Keratinocyte (primary cell): Measurements from ENCODE around the gene DEFB123. TPM values are rescaled to one million over a fixed set of nuclear protein-coding genes. Genes with fewer than 3 reads are reported as not detected.

ENCODE experiments used
- DNase-seq: peaks from one replicate; pipeline ENCODE4 v3.0.0-alpha.2; 2011; ENCODE audit warnings: low read depth, missing footprints, low spot score
- FAIRE-seq: peaks from 2 replicates; lab custom pipeline; 2011; peaks lifted over from hg19 to GRCh38; lab: Jason Lieb, UNC
- H2AFZ ChIP-seq: 2 replicates; pipeline ENCODE4 v1.6.0; 2012; ENCODE audit warnings: low read length, control low read depth, inconsistent platforms; ENCODE audit not compliant: control insufficient read depth
- H3K27ac ChIP-seq: 2 replicates; pipeline ENCODE4 v1.5.1; 2011; ENCODE audit warnings: low read length; ENCODE audit not compliant: control insufficient read depth, insufficient read depth
- H3K27me3 ChIP-seq: 3 replicates; pipeline ENCODE4 v1.6.0; 2011; ENCODE audit warnings: low read length; ENCODE audit not compliant: control insufficient read depth, insufficient read depth; ENCODE audit errors: extremely low read depth
- H3K36me3 ChIP-seq, 2 experiments: 2 replicates in 1 of 2; 3 replicates in 1 of 2; pipeline ENCODE4 v1.5.1; 2011; ENCODE audit warnings: low read length in 2 of 2, mild to moderate bottlenecking in 1 of 2; ENCODE audit not compliant: control insufficient read depth in 2 of 2, insufficient read depth in 2 of 2; ENCODE audit errors: extremely low read depth in 1 of 2
- H3K4me1 ChIP-seq: 3 replicates; pipeline ENCODE4 v1.5.1; 2011; ENCODE audit warnings: low read length; ENCODE audit not compliant: control insufficient read depth, insufficient read depth; ENCODE audit errors: extremely low read depth
- H3K4me2 ChIP-seq: 3 replicates; pipeline ENCODE4 v1.6.0; 2011; ENCODE audit warnings: low read depth, low read length; ENCODE audit not compliant: control insufficient read depth, insufficient read depth; ENCODE audit errors: extremely low read depth
- H3K4me3 ChIP-seq, 3 experiments: fragments of 200-600 bp in 1 of 3; sonication (generic) in 1 of 3; 2 replicates in 2 of 3; 3 replicates in 1 of 3; pipeline ENCODE4 v1.5.1; 2011 to 2016; ENCODE audit warnings: low read length in 3 of 3, mild to moderate bottlenecking in 3 of 3, control low read depth in 2 of 3, inconsistent platforms in 1 of 3, low read depth in 1 of 3, mixed read lengths in 1 of 3, mixed run types in 1 of 3, moderate library complexity in 1 of 3; ENCODE audit not compliant: control insufficient read depth in 2 of 3, insufficient read depth in 2 of 3; ENCODE audit errors: extremely low read depth in 1 of 3
- H3K79me2 ChIP-seq: 2 replicates; pipeline ENCODE4 v1.6.0; 2012; ENCODE audit warnings: low read length; ENCODE audit not compliant: control insufficient read depth, insufficient read depth
- H3K9ac ChIP-seq: 3 replicates; pipeline ENCODE4 v1.6.0; 2011; ENCODE audit warnings: low read length; ENCODE audit not compliant: control insufficient read depth, insufficient read depth; ENCODE audit errors: extremely low read depth
- H3K9me1 ChIP-seq: 3 replicates; pipeline ENCODE4 v1.6.0; 2011; ENCODE audit warnings: low read length; ENCODE audit not compliant: control insufficient read depth, insufficient read depth; ENCODE audit errors: extremely low read depth
- H3K9me3 ChIP-seq: 2 replicates; pipeline ENCODE4 v1.5.1; 2012; ENCODE audit warnings: low read depth, low read length; ENCODE audit not compliant: control insufficient read depth
- H4K20me1 ChIP-seq: 3 replicates; pipeline ENCODE4 v1.6.0; 2011; ENCODE audit warnings: low read length; ENCODE audit not compliant: control insufficient read depth, insufficient read depth; ENCODE audit errors: extremely low read depth
- CTCF ChIP-seq, 3 experiments: IDR thresholded peaks in 1 of 3; conservative IDR thresholded peaks in 1 of 3; optimal IDR thresholded peaks in 1 of 3; 2 replicates in 2 of 3; 3 replicates in 1 of 3; pipeline versions ENCODE3 to v1.5.1; 2011; ENCODE audit warnings: low read length in 3 of 3, mild to moderate bottlenecking in 3 of 3, moderate library complexity in 2 of 3, control low read depth in 1 of 3, inconsistent platforms in 1 of 3; ENCODE audit not compliant: insufficient read depth in 2 of 3; ENCODE audit errors: extremely low read depth in 1 of 3
- EZH2 ChIP-seq: IDR thresholded peaks from one replicate; pipeline ENCODE4 v1.6.1; 2012; ENCODE audit warnings: inconsistent platforms, mild to moderate bottlenecking, low read length, moderate library complexity
- dilution Hi-C: fragments of 300-500 bp; cut with MboI; formaldehyde crosslinking; loops from one replicate; pipeline ENCODE4 v1.7.0; 2020; ENCODE audit warnings: low sequenced_read_pairs; ENCODE audit not compliant: extremely low pct_ligation_motif_present
- polyA minus RNA-seq, 3 experiments: library from RNA; depleted of rRNA, polyadenylated mRNA; stranded (reverse); fragments of >200 nt; gene quantifications; 1 replicate in 1 of 3; 2 replicates in 1 of 3; 3 replicates in 1 of 3; pipeline ENCODE4 v1.2.3, GENCODE V29; 2011
- polyA plus RNA-seq, 5 experiments: library from polyadenylated mRNA; depleted of rRNA in 3 of 5; stranded (reverse) in 3 of 5; stranded (forward) in 1 of 5; unstranded in 1 of 5; fragments of >200 nt; gene quantifications; 1 replicate in 1 of 5; 2 replicates in 3 of 5; 3 replicates in 1 of 5; pipeline versions ENCODE4 v1.2.1 to v1.2.3, GENCODE V29; 2011 to 2012; ENCODE audit warnings: missing spikeins in 2 of 5, low read depth in 1 of 5, low replicate concordance in 1 of 5

DEFB123 gene
- polyA plus RNA-seq (not detected in 3 replicates), polyA minus RNA-seq (not detected in 3 replicates)
- polyA plus RNA-seq (2011; ENCODE audit: low read depth): not detected
- not detected in 2 replicates for polyA plus RNA-seq (2011; cell fraction: cytosol; rRNA removed)
- not detected in 2 replicates for polyA plus RNA-seq (2011; cell fraction: nucleus; rRNA removed)
- not detected in 2 replicates for polyA plus RNA-seq (2012; ENCODE audit: low replicate concordance)
- not detected for polyA minus RNA-seq (2011; cell fraction: cytosol; rRNA and poly(A)+ RNA removed)
- polyA minus RNA-seq (2011; cell fraction: nucleus; rRNA and poly(A)+ RNA removed): not detected in 2 replicates

- TF ChIP-seq CTCF (optimal IDR thresholded peaks at IDR 0.05 in 1 of 3, IDR thresholded peaks at IDR 0.05 in 1 of 3, conservative IDR thresholded peaks at IDR 0.05 in 1 of 3; ENCODE audit: extremely low read depth in 1 of 3, insufficient read depth in 2 of 3, low read length in 3 of 3) (peak in 1 of 3 experiments; percentile 27), EZH2 (no peak)
- no peaks in the 10 kb centered on the region for H4K20me1 ChIP-seq
- H3K9me1 ChIP-seq: no peaks in the 10 kb centered on the region
- H3K4me3 ChIP-seq: no peak within 1 kb of the TSS
- no peak within 1 kb of the TSS for H3K4me2 ChIP-seq
- no peak within 1 kb of the TSS for H3K27ac ChIP-seq
- no peak for DNase-seq
- H2AFZ ChIP-seq: no peak within 1 kb of the TSS
- FAIRE-seq: no peak
- H3K27me3 ChIP-seq: no peaks in the 10 kb centered on the region
- no peaks in the 10 kb centered on the region for H3K36me3 ChIP-seq
- no peaks in the 10 kb centered on the region for H3K9me3 ChIP-seq
- H3K9ac ChIP-seq: no peak within 1 kb of the TSS
- dilution Hi-C loops: no loop called here
- no peaks in the 10 kb centered on the region for H3K79me2 ChIP-seq
- H3K4me1 ChIP-seq: no peaks in the 10 kb centered on the region
Observed at GRCh38 chr20:31440012-31440659, at the start of gene DEFB123. TSS of gene DEFB123 (plus strand) at chr20:31440632. CDS start at chr20:31440699, 67 bp downstream.

- no peak overlapping the region for H3K27ac ChIP-seq
- no peak overlapping the region for H2AFZ ChIP-seq
- no peak overlapping the region for H3K4me2 ChIP-seq
- TF ChIP-seq EZH2 (no peak), CTCF (optimal IDR thresholded peaks at IDR 0.05 in 1 of 3, IDR thresholded peaks at IDR 0.05 in 1 of 3, conservative IDR thresholded peaks at IDR 0.05 in 1 of 3; ENCODE audit: extremely low read depth in 1 of 3, insufficient read depth in 2 of 3, low read length in 3 of 3) (no peak)
- no peak overlapping the region for H3K9ac ChIP-seq
- no peaks in the 10 kb centered on the region for H3K9me1 ChIP-seq
- dilution Hi-C loops: no loop called here
- FAIRE-seq (no peak), DNase-seq (no peak)
- H3K4me1 ChIP-seq: no peaks in the 10 kb centered on the region
- H4K20me1 ChIP-seq: no peaks in the 10 kb centered on the region
- H3K4me3 ChIP-seq: no peak overlapping the region
- no peaks in the 10 kb centered on the region for H3K36me3 ChIP-seq
- H3K9me3 ChIP-seq: no peaks in the 10 kb centered on the region
- H3K27me3 ChIP-seq: no peaks in the 10 kb centered on the region
- H3K79me2 ChIP-seq: no peaks in the 10 kb centered on the region
Observed at GRCh38 chr20:31392836-31393235, 47.6 kb upstream of the DEFB123 start.
